AG10803 (cell line): Measurements from ENCODE around the gene ANKRD44.

Source experiments
- DNase-seq: peaks from one replicate; pipeline ENCODE4 v3.0.0; 2010; ENCODE audit warnings: low read depth
- H3K4me3 ChIP-seq: 2 replicates; pipeline ENCODE4 v1.5.1; 2011; ENCODE audit warnings: mild to moderate bottlenecking, low read length, control low read depth
- TF ChIP-seq, protein P1 (sequence below): conservative IDR thresholded peaks from 2 replicates; pipeline ENCODE4 v1.5.1; 2011; ENCODE audit warnings: mild to moderate bottlenecking, low read length, control low read depth, inconsistent platforms

Gene ANKRD44

DNA sequence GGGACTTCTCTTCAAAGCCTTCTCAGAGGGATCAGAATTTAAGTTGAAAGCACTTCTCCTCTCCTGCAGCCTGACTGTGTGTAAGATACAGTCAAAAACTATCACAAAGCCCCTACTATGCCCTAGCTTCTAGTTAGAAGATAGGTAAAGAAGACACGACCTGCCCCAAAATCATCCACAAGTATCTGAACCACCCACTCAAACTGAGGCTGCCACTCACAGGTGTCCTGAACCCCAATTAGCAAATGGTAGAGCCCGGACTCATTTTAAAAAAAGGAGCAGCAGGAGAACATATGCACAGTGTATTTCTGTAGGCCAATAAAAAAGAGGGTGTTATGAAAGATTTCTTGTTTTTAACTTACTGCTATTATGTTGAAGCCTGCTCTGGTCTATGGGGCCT is 74.4 kb downstream of the ANKRD44 start:
- no peak for DNase-seq
- H3K4me3 ChIP-seq, result no peak overlapping the region
- TF ChIP-seq, protein P1, sequence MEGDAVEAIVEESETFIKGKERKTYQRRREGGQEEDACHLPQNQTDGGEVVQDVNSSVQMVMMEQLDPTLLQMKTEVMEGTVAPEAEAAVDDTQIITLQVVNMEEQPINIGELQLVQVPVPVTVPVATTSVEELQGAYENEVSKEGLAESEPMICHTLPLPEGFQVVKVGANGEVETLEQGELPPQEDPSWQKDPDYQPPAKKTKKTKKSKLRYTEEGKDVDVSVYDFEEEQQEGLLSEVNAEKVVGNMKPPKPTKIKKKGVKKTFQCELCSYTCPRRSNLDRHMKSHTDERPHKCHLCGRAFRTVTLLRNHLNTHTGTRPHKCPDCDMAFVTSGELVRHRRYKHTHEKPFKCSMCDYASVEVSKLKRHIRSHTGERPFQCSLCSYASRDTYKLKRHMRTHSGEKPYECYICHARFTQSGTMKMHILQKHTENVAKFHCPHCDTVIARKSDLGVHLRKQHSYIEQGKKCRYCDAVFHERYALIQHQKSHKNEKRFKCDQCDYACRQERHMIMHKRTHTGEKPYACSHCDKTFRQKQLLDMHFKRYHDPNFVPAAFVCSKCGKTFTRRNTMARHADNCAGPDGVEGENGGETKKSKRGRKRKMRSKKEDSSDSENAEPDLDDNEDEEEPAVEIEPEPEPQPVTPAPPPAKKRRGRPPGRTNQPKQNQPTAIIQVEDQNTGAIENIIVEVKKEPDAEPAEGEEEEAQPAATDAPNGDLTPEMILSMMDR, result no peak

DNA sequence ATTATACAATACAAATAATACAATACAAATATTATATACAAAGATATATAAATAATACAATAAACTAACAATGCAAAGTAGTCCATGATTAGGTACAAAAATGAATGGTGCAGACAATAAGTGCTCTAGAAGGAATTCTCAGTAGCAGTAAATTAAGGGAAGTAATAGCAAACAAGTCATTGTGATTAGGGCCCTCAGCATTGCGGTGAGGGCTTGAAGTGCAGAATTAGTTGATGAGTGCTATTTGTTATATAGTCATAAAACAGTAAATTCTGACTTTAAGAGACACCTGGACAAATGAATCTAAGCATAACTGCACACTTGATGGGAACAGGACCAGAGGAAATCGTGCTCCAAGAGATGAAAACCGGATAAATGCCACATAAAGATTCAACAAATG is 74.9 kb downstream of the ANKRD44 start:
- no peak for DNase-seq
- no peak overlapping the region for H3K4me3 ChIP-seq
- TF ChIP-seq, protein P1, result no peak

DNA sequence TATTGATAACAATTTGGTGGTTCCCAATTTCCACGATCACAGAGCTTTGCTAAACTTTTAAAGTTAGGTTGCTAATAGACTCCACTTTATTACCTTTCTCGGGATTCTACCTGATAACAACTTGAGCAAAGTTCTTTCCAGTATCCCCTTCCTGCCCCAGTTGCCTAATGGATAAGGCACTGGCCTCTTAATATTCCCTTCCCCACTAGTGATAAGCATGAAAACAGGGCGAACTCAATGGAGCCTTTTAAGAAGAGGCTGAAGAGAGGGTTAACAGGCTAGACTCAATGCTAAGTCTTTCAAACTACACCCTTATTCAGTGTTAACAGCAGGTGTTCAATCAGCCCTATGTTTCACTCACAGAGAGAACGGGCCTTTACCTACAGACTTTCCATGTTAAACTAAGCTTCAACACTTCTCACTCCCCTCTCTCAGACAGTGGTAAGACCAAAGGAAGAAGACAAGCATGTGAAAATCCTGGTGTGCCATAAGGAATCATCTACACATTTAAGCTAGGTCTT is 75.8 kb downstream of the ANKRD44 start:
- TF ChIP-seq, protein P1, result no peak
- no peak for DNase-seq
- H3K4me3 ChIP-seq, result no peak overlapping the region

DNA sequence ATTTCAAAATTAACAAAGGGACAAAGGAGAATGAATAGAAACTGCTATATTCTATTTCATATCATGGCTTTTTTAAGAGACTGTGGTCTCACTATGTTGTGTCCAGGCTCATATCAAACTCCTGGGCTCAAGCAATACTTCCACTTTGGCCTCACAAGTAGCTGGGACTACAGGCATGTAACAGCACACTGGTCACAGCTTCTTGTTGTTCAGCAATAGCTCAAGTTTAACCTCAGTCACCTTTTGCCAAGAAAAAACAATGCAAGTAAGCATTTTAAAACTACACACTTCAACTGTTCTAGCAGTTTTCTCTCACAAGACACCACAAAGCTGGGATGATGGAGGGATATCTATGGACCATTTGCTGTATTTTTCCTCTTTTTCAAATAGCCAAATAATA is 77.1 kb downstream of the ANKRD44 start:
- TF ChIP-seq, protein P1, result no peak
- no peak overlapping the region for H3K4me3 ChIP-seq
- DNase-seq, result no peak

DNA sequence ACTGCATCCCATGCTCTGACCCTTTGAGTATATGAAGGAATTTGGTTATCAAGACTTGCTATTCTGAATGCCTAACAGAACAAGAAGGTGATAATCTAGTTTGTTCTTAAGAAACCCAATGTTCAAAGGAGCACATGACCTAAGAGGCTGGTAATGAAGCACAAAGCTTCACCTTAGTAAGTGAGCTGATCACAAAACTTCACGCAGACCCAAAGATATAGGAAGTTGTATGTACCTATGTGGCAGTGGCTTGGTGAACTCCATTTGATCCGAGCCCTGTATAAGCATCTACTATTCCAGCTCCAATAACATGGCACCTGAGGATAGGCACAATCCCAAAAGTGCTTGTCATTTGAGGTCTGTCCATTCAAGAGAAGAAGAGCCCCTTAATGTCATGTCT is 78.6 kb downstream of the ANKRD44 start:
- TF ChIP-seq, protein P1, result no peak
- H3K4me3 ChIP-seq, result no peak overlapping the region
- no peak for DNase-seq

DNA sequence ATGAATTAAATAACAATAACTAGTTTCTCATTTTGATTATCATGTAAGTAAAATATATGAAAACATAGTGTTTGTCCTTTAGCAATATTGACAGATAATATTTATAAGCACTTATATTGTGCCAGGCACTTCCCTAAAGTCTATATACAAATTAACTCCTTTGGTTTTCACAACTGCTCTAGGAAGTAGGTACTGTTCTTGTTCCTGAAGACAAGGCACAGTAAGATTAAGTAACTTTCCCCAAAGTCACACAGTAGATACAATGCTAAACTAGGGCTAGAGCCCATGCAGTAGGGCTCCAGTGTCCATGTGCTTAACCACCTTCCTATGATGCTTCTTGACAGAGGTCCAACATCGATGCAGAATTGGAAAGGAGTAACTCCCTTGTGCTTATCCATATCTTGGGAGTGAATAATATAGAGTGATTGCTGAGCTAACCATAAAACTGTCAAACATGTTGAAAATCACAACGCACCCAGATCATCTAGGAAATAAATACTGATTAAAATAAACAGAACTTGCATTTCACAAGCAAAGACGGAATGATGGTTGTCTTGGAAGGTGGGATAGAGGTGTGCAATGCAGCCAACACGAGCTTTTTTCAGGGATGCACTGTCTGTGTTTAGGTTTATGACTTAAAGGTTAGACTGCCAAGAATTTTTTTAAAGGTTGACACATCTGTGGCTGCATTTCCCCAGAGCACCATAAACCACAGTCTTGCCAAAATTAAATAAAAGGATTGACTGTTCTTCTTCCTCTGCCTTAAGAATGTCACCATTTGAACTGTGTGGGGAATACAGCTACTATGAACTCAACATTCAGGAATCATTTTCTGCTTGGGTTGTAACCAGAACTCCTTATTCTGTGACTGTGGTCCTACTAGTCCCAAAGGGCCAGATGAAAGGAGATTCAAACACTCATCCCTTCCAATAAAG is 80.8 kb downstream of the ANKRD44 start:
- H3K4me3 ChIP-seq, result no peak overlapping the region
- TF ChIP-seq, protein P1, result no peak
- DNase-seq, result peak; percentile 66

DNA sequence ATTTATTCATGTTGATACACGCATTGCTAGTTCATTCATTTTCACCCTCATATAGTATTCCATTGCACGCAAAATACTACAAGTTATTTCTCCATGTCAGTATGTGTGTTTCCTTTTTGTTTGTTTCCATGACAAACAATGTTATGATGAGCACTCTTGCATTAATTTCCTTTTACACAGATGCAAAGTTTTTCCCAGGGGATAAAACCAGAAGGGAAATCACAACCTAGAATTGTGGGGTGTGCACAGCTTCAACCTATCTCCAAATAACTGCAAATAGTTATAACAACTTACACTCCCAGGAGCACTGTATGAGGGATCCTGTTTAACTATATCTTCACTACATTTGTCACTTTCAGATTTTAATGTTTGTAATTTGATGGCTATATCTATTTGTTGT is 87.1 kb downstream of the ANKRD44 start:
- H3K4me3 ChIP-seq, result no peak overlapping the region
- no peak for DNase-seq
- TF ChIP-seq, protein P1, result no peak
